ENCODE data around the gene TTC39A.
"Not testable (repeated sequence)": the region's sequence is repeated elsewhere in the genome, so short reads cannot be mapped to it uniquely, and the experiment has no call there.

The TTC39A gene

DNA sequence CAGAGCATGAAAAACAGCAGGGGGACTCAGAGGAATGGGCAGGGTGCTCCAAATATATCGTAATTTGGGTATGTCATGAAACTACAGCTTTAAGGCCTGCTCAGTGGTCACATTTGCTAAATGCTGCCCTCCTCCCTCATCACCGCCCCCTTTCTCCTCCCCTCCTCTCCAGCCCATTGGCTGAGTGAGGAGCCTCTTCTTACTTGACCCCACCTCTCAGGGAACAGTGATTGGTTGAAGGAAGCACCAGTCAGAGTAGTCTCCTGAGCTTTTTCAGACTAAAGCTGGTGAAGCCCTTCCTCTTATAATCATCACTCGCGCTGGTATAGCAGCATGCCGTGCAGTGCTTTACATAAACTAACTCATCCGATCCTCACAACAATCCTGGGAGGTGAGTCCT, 10.0 kb upstream of the TTC39A start:
- DNase-seq (ENCODE audit: low read depth in 1 of 2, low spot score in 1 of 2) = no peak

GRCh38 chr1:51336711-51337110, 6.3 kb upstream of the TTC39A start:
- no peak for DNase-seq (ENCODE audit: low read depth in 1 of 2, low spot score in 1 of 2)

GRCh38 chr1:51336004-51336403, 5.6 kb upstream of the TTC39A start:
- DNase-seq (ENCODE audit: low read depth in 1 of 2, low spot score in 1 of 2) = no peak

- DNase-seq (ENCODE audit: low read depth in 1 of 2, low spot score in 1 of 2) = no peak
Measured at GRCh38 chr1:51331206-51332100, 1.1 kb upstream of the TTC39A start.

GRCh38 chr1:51329443-51330325, 678 bp downstream of the TTC39A start:
- DNase-seq (ENCODE audit: low read depth in 1 of 2, low spot score in 1 of 2) = no peak

GRCh38 chr1:51328926-51329325, 1.4 kb downstream of the TTC39A start:
- DNase-seq (ENCODE audit: low read depth in 1 of 2, low spot score in 1 of 2) = no peak

DNA sequence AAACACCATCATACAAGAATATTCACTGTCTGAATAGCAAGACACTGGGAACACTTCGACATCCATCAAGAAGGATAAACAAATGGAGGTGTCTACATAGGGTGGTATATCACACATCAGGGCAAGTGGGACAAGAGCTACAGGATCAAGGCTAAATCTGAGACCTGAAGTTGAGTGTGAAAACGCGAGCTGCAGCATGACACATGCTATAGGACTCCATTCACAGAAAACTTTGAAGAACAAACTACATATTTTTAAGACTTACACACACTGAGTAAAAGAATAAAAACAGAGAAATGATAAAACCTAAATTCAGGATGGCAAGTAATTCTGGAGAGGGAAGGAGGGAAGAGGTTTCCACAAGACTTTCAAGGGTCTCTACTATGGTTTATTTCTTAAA, 2.1 kb downstream of the TTC39A start:
- DNase-seq (ENCODE audit: low read depth in 1 of 2, low spot score in 1 of 2) = no peak

- DNase-seq (ENCODE audit: low read depth in 1 of 2, low spot score in 1 of 2) = no peak
Measured at GRCh38 chr1:51327386-51327785, 3.0 kb downstream of the TTC39A start.

- DNase-seq (ENCODE audit: low read depth in 1 of 2, low spot score in 1 of 2) = no peak
Measured at GRCh38 chr1:51326839-51327238, 3.5 kb downstream of the TTC39A start.

- DNase-seq (ENCODE audit: low read depth in 1 of 2, low spot score in 1 of 2) = no peak
Measured at GRCh38 chr1:51325878-51326755, 4.2 kb downstream of the TTC39A start.

GRCh38 chr1:51325391-51325790, 5.0 kb downstream of the TTC39A start:
- no peak for DNase-seq (ENCODE audit: low read depth in 1 of 2, low spot score in 1 of 2)

DNA sequence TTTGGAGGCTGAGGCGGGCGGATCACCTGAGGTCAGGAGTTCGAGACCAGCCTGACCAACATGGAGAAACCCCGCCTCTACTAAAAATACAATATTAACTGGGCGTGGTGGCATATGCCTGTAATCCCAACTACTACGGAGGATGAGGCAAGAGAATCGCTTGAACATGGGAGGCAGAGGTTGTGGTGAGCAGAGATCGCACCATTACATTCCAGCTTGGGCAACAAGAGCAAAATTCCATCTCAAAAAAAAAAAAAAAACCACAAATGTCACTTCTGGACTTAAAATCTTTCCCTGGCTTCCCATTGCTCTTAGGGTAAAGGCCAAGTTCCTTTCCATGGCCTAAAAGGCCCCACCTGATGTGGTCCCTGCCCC, 5.4 kb downstream of the TTC39A start:
- DNase-seq (ENCODE audit: low read depth in 1 of 2, low spot score in 1 of 2) = not testable (repeated sequence)

DNA sequence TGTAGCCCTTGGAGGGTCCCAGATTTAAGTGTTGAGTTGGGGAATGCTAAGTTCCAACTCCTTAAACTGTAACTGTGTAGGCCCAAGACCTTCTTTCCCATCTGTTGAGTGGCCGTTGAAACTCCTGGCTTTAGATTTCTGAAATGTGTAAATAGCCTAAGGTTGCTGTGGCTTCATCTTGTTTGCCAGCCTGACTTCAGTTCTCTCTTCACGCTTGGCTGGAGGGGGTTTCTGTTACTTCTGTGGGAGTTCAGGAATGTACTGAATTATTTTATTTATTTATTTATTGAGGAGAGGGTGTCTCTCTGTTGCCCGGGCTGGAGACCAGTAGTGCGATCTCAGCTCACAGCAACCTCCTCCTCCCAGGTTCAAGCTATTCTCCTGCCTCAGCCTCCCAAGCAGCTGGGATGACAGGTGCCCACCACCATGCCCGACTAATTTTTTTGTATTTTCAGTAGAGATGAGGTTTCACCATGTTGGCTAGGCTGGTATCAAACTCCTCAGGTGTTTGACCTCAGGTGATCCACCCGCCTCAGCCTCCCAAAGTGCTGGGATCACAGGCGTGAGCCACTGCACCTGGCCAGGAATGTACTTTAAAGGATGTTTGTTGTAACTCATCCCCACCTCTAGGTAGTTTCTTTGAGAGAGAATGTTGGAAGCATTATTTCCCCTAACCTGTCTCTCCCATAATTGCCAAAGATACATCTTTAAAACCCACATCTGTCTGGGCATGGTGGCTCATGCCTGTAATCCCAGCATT, 5.9 kb downstream of the TTC39A start:
- DNase-seq (ENCODE audit: low read depth in 1 of 2, low spot score in 1 of 2) = no peak

- no peak for DNase-seq (ENCODE audit: low read depth in 1 of 2, low spot score in 1 of 2)
Measured at GRCh38 chr1:51323778-51324177, 6.6 kb downstream of the TTC39A start.

- no peak for DNase-seq (ENCODE audit: low read depth in 1 of 2, low spot score in 1 of 2)
Measured at GRCh38 chr1:51322417-51323101, 7.8 kb downstream of the TTC39A start.

DNA sequence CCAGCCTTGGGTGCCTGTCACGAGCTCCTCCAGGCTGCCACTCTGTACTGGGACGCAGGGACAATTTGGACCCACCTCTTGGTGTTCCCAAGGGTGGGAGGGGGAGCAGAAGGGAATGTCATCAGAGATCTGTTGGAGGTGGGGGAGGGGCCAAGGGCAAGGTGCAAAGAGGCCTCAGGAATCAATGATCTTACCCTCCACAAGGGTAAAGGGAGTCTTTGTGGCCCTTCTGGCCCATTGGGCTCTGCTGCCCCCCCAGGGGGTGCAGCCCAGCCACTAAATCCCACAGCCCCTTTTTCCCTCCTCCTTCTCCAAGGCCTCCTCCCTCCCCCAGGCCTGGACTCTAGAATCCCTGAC, 8.5 kb downstream of the TTC39A start:
- DNase-seq (ENCODE audit: low read depth in 1 of 2, low spot score in 1 of 2) = no peak

- no peak for DNase-seq (ENCODE audit: low read depth in 1 of 2, low spot score in 1 of 2)
Measured at GRCh38 chr1:51320967-51321923, 9.1 kb downstream of the TTC39A start.

GRCh38 chr1:51317798-51318197, 12.6 kb downstream of the TTC39A start:
- no peak for DNase-seq (ENCODE audit: low read depth in 1 of 2, low spot score in 1 of 2)

GRCh38 chr1:51316846-51317120, 13.6 kb downstream of the TTC39A start:
- no peak for DNase-seq (ENCODE audit: low read depth in 1 of 2, low spot score in 1 of 2)
